HL-60 (cell line): ENCODE measurements around the gene ANK3.

ENCODE experiments used
- CTCF ChIP-seq: IDR thresholded peaks from one replicate; pipeline ENCODE4 v1.5.1; 2011; ENCODE audit warnings: low read length, control low read depth, inconsistent platforms; ENCODE audit not compliant: insufficient read depth
- GABPA ChIP-seq: IDR thresholded peaks from 2 replicates; pipeline ENCODE4 v1.6.1; 2012; ENCODE audit warnings: low read depth
- POLR2AphosphoS5 ChIP-seq: IDR thresholded peaks from 2 replicates; pipeline ENCODE4 v1.6.1; 2012; ENCODE audit warnings: low read depth

GRCh38 chr10:60399328-60399727 is 9.7 kb upstream of the ANK3 start:
- TF ChIP-seq CTCF = no peak
- TF ChIP-seq POLR2AphosphoS5 = no peak
- TF ChIP-seq GABPA = no peak
